WERI-Rb-1 (cell line): Measurements from ENCODE around the gene SLC22A4.

Experiments
- DNase-seq: peaks from one replicate; pipeline ENCODE4 v3.0.0-alpha.2; 2020
- H3K27ac ChIP-seq: fragments of 250-450 bp; sonication (Bioruptor Pico); 2 replicates; pipeline ENCODE4 v1.5.1; 2020; ENCODE audit warnings: mild to moderate bottlenecking, moderate library complexity
- H3K27me3 ChIP-seq: fragments of 250-450 bp; sonication (Bioruptor Pico); 2 replicates; pipeline ENCODE4 v1.5.1; 2021; ENCODE audit warnings: mild to moderate bottlenecking, low read depth, moderate library complexity; ENCODE audit not compliant: insufficient read depth, severe bottlenecking
- H3K36me3 ChIP-seq: fragments of 250-450 bp; sonication (Bioruptor Pico); 2 replicates; pipeline ENCODE4 v1.5.1; 2020; ENCODE audit warnings: mild to moderate bottlenecking, moderate library complexity
- H3K4me3 ChIP-seq: 2 replicates; pipeline ENCODE4 v1.5.1; 2011; ENCODE audit warnings: low read depth, mild to moderate bottlenecking, control low read depth, low read length
- H3K9me3 ChIP-seq: fragments of 250-450 bp; sonication (Bioruptor Pico); 2 replicates; pipeline ENCODE4 v1.5.1; 2021; ENCODE audit warnings: mild to moderate bottlenecking, moderate library complexity; ENCODE audit not compliant: severe bottlenecking
- TF ChIP-seq, protein P1 (sequence below): IDR thresholded peaks from 2 replicates; pipeline ENCODE4 v1.5.1; 2011; ENCODE audit warnings: low read depth, mild to moderate bottlenecking, control low read depth, inconsistent platforms, low read length

SLC22A4 gene

DNA sequence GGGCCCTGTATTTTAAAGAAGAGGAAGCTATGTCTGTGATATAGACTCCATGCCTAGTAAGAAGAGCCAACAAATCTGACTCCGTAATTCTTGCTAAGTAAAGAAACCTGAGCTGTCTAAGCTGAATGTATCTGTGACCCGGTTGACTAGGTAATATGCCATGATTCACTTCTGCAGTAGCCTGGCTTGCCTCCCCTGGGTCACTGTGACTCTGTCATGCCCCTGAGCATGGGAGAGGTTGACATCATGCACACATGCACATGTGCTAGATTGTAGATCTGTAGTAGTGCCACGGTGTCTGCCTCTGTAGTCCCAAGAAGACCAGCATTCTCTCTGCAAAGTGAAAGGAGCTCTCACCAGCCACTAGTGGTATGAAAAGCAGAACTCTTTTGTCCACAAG lies 84.4 kb downstream of the SLC22A4 start:
- Histone ChIP-seq H3K27ac (no peak overlapping the region), H3K9me3 (no peaks in the 10 kb centered on the region), H3K4me3 (no peak overlapping the region), H3K36me3 (no peaks in the 10 kb centered on the region), H3K27me3 (no peaks in the 10 kb centered on the region)
- TF ChIP-seq, protein P1, sequence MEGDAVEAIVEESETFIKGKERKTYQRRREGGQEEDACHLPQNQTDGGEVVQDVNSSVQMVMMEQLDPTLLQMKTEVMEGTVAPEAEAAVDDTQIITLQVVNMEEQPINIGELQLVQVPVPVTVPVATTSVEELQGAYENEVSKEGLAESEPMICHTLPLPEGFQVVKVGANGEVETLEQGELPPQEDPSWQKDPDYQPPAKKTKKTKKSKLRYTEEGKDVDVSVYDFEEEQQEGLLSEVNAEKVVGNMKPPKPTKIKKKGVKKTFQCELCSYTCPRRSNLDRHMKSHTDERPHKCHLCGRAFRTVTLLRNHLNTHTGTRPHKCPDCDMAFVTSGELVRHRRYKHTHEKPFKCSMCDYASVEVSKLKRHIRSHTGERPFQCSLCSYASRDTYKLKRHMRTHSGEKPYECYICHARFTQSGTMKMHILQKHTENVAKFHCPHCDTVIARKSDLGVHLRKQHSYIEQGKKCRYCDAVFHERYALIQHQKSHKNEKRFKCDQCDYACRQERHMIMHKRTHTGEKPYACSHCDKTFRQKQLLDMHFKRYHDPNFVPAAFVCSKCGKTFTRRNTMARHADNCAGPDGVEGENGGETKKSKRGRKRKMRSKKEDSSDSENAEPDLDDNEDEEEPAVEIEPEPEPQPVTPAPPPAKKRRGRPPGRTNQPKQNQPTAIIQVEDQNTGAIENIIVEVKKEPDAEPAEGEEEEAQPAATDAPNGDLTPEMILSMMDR = no peak
- DNase-seq = peak; percentile 39

DNA sequence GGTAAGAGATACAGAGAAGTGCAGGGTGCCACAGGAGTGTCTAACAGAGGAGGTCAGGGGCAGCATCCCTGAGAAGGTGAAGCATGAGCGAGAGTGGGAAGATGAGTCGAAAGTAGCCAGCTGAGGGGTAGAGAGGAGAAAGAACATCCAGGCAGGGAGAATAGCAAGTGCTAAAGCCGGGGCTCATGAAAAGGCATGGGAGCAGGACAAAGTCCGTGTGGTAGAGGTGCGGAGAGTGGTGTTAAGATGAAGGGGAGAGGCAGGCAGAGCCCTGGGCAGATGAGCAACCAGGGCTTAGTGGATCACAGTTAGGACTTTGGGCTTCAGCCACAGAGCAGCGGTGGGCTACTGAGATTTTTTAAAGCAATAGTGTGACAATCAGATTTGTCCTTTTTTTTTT lies 85.9 kb downstream of the SLC22A4 start:
- no peak for DNase-seq
- Histone ChIP-seq H3K27me3 (no peaks in the 10 kb centered on the region), H3K36me3 (no peaks in the 10 kb centered on the region), H3K27ac (no peak overlapping the region), H3K4me3 (no peak overlapping the region), H3K9me3 (no peaks in the 10 kb centered on the region)
- TF ChIP-seq, protein P1 = no peak

DNA sequence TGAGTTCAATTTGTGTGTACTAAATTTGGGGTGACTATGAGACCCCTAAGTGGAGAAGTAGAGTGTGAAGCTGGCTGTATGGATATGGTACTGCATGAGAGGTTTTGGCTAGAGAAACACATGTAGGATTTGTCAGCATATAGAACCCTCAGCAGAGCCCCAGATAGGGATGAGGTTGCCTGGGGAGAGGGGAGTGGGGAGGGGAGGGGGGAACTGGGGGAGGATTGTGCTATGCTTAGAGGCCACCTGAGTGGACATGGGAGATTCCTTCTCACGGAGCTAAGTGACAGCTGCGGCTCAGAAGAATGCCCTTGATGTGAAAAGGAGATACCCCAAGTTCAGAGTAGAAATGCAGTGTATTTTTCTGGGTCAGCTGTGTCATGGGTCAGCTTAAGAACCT lies 86.5 kb downstream of the SLC22A4 start:
- H3K9me3 ChIP-seq = no peaks in the 10 kb centered on the region
- H3K36me3 ChIP-seq = no peaks in the 10 kb centered on the region
- no peak overlapping the region for H3K4me3 ChIP-seq
- H3K27ac ChIP-seq = peak overlapping the region; percentile 52
- DNase-seq = peak; percentile 61
- TF ChIP-seq, protein P1 = no peak
- H3K27me3 ChIP-seq = no peaks in the 10 kb centered on the region

DNA sequence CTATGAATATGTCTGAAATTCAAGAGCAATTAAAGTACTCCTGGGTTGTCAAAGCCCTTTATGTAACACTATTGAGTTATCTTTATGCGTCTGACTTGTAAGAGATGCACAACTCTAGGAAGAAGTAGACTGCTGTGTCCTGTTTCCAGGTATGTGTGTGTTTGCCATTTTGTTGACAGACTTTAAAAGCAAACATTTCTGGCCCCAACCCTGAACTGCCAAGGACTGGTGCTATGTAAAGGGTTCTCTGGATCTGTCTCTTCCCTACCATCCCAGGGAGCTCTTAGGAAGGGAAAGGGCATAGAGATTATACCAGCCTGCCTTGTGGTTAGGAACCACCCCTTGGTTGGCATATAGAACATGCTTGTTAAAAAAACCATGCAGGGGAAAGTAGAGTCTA lies 87.4 kb downstream of the SLC22A4 start:
- Histone ChIP-seq H3K36me3 (no peaks in the 10 kb centered on the region), H3K9me3 (no peaks in the 10 kb centered on the region), H3K27me3 (no peaks in the 10 kb centered on the region), H3K27ac (peak overlapping the region; percentile 52), H3K4me3 (no peak overlapping the region)
- no peak for DNase-seq
- TF ChIP-seq, protein P1 = no peak

DNA sequence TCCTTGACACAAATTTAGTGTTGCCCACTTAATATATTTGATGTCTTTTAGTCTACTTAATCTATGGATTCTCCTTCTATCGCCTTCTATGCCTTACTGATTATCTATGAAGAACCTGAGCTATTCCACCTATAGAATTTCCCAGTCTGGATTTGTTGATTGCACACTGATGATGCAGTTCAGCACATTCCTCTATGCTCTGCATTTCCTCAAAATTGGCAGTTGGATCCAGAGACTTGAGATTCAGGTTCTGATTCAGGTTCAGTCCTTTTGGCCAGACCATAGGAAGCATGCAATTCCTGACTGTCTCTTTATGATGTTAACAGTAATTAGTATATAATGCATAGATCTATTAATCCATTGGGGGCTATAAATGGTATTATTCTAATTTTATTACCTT lies 89.1 kb downstream of the SLC22A4 start:
- H3K27ac ChIP-seq = no peak overlapping the region
- no peaks in the 10 kb centered on the region for H3K9me3 ChIP-seq
- no peaks in the 10 kb centered on the region for H3K27me3 ChIP-seq
- H3K4me3 ChIP-seq = no peak overlapping the region
- no peaks in the 10 kb centered on the region for H3K36me3 ChIP-seq
- TF ChIP-seq, protein P1 = no peak
- DNase-seq = no peak

DNA sequence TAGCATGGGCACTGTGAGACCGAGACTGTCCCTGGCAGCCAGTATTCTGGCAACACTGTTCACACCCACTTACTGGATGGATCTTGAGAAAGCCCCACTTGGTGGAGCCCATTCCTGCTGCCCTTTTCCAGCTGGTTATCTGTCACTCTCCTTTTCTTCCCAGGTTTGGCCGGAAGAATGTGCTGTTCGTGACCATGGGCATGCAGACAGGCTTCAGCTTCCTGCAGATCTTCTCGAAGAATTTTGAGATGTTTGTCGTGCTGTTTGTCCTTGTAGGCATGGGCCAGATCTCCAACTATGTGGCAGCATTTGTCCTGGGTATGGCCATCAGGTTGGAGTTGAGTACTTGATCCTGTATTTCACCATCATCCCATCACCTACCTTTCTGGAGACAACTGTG lies 89.8 kb downstream of the SLC22A4 start:
- H3K27me3 ChIP-seq = no peaks in the 10 kb centered on the region
- TF ChIP-seq, protein P1 = no peak
- no peaks in the 10 kb centered on the region for H3K36me3 ChIP-seq
- no peak for DNase-seq
- H3K9me3 ChIP-seq = no peaks in the 10 kb centered on the region
- H3K27ac ChIP-seq = no peak overlapping the region
- H3K4me3 ChIP-seq = no peak overlapping the region
